GM21367 (cell line): Measurements from ENCODE around the gene PARP15.
"Not testable (repeated sequence)": the region's sequence is repeated elsewhere in the genome, so short reads cannot be mapped to it uniquely, and the experiment has no call there.

Experiments used
- ATAC-seq: cut with Tn5 transposase; IDR thresholded peaks from one replicate; pipeline ENCODE4 v1.9.1; 2021; ENCODE audit not compliant: unreplicated experiment

The PARP15 gene

DNA sequence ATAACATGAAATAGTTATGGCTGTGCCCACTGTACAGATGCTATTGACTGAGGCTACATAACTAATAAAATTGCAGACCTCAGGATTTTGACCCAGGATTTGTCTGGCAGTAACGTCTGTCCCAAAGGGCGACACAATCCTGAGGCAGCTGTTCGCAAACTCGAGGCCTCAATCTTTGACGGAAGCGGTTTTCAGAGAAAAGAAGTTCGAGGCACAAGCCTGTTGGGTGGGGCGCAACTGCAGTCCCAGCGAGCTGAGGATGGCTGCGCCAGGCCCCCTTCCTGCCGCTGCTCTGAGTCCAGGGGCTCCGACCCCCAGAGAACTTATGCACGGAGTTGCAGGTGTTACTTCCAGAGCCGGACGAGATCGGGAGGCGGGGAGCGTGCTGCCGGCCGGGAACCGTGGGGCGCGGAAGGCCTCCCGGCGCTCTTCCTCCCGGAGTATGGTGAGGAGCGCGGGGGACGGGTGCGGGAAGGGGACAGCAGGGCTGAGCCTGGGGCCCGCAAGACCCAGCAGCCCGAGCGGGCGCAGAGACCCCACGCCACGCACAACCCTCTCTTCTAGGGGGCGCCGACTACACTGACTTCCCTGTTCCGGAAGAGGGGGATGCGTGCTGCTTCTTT, at the start of gene PARP15:
Gene PARP15 (plus strand): TSS at position 242 of the 623 bp plus-strand sequence. CDS start 18 bp downstream, at position 260.
- ATAC-seq = no peak

DNA sequence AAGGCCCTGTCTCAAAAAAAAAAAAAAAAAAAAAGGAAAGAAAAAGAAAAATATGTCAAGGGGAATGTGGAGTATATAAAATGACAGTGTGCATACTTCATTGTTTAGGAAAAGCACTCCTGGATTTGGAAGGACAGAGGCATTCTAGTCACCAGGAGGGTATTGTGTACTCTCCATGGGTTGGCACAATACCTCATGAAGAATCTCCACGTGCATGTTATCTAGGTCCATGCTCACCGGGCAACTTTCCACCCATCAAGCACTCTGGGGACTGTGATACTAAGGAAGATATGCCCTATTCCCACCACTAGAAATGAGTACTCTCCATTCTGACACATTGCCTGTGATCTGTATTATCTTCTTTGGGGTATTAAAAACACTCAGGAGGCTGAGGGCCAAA, 47.3 kb upstream of the PARP15 start:
- ATAC-seq = no peak

DNA sequence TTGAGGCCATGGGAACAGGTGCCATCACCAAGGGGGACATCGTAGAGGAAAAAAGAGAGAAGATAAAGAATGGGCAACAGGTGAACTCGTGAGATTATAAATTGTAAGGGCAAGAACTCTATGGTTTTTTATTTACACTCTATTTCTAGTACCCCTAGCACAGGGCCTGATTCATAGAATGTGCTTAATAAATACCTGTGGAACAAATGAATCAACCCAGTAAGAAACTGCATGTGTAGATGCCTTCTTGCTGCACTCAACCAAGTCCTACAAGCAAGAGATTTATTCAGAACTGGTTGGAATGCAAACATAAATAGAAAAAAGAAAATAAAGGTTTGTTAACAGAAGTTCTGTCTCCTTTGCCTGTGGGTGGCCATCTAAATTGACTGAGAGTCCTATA, 44.0 kb upstream of the PARP15 start:
- no peak for ATAC-seq

DNA sequence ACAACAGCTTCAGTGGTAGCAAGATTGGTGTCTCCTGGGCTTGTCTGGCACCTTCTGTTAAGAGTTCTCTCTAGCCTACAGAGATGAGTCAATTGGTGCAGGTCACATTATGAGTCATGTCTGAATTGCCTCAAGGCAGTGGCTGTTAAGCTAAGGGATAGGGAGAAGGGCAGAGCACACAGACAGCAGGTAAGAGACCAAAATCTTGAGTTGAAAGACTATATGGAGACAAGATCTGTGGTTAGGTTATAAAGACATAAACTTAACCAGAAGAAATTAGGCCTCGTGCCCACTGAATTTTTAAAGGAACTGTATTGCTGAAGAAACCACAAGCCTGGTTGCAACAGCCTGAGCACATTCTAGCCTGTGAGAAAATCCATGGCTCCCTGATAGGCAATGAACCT, 43.5 kb upstream of the PARP15 start:
- peak; percentile 96 for ATAC-seq

DNA sequence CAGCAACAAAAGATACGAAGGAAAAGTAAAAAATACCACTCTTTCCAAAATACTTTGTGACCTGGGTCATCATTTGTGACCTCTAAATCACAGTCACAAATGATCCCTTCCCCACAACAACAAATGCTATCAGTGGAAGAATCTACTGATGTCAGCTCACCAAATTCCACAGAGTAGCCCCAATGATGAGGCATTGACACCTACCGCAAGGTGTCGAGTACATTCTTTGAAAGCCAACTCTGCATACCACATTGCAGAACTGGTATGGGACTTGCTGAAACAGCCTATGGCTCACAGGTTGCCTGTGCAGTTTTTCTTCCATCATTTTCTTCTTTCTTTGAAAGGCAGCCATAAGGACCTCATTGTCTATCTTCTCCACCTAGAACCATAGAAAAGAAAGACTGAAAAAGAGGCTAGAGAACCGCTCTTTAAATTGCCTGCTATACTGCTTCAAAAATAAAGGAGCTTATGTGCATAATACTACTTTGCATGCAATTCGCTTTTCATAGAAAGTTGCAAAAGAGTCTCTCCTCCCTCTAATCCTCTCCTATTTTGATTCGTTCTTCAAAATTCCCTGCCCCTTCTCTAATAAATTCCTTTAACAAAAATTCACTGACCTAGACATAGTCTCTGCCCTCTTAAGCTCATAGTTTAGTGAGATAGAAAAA, 41.4 kb upstream of the PARP15 start:
- no peak for ATAC-seq

DNA sequence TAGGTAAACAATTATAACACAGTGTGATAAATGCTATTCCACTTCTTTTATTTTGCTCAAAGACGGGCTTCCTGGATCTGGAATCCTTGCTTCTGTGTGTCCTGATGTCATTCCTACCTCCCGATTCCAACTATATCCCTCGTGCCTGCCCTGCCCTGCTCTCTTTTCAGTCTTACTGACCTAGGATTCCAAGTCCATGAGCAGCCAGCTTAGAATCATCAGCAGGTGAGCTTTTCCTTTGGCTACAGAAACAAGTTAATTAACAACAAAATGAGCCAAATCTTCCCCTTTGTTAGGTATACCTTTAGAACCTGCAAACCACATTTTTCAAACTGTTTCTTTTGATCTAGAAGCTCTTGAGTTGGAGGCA, 40.8 kb upstream of the PARP15 start:
- no peak for ATAC-seq

DNA sequence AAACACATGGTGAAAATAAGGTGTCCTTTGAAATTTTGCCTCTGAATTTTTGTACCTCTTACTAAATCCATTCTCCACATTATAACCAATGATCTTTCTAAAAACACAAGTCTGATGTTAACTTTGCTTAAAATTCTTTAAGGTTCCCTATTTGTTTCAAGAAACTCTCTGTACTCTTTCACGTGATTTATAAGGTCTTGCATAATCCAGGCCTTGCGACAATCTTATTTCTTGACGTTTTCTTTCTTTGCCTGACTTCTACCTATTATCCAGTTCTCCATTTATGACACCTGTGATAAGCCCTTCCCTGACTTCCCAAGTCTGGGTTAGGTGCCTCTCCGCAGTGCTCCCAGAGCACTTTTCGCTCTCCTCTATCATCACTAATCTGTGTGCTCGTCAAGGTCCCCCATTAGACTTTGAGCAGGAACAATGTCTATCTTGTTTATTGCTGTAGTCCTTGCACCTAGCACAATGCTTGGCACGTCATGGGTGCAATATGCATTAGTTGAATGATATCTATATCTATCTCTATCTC, 38.4 kb upstream of the PARP15 start:
- no peak for ATAC-seq

DNA sequence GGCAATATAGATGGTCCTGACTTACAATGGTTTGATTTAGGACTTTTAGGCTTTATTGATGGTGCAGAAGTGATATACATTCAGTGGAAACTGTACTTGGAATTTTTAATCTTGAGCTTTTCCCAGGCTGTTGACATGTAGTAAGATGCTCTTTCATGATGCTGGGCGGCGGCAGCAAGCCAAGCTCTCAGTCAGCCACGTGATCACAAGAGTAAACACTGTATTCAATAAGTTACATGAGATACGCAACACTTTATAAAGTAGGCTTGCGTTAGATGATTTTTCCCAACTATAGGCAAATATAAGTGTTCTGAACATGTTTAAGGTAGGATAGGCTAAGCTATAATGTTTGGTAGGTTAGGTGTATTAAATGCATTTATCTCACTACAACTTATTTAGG, 31.3 kb upstream of the PARP15 start:
- ATAC-seq = no peak

DNA sequence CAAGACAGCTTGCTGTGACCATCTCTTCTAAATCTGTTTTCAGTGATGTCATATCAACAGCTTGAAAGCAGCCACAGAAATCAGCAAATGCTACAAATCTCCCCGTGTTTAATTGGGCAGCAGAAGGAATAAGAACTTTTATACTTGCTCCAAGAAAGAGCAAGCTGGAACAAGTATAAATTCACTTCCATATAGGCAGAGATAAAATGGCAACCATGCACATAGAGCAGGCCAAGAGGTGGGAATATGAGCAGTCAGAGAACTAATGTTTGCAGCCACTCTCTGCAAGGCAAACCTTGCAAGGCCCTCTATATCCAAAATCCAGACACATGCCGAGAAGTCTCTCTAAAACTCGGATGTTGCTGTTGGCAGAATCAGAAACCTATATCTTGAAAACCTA, 29.4 kb upstream of the PARP15 start:
- ATAC-seq = no peak

DNA sequence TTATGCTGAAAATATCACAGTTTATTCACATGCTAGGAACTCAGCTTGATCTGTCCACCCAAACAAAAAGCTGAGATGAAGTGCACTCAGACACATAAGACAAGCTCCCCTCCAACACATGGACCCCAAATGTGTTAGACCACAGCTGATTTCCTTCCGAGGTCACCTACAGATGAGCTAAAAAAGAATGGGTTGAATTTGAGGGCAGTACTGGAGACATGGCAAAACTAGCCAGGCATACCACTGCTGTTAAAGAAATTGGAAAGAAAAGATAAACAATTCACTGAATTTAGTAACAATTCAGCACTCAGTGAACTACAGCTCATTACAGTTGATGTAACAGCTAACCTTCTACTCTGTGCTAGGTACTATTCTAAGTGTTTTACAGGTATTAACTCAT, 28.8 kb upstream of the PARP15 start:
- no peak for ATAC-seq

DNA sequence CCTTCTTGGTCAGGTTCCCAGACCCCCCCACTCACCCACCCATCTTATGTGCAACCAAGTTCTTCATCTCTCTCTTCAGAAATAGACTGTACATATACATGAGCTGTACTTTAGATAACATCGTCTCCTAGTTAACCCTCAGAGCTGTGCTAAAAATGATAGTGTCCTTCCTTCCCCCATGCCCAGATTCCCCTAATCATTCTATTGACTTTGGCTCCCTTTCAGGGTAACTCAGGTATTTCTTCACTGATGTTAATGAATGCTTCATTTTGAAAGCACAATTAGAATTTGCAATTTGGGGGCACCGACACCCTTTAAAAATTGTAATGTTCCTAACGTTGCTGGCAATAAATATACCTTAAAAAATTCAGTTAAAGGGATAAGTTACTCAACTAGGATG, 24.3 kb upstream of the PARP15 start:
- no peak for ATAC-seq

DNA sequence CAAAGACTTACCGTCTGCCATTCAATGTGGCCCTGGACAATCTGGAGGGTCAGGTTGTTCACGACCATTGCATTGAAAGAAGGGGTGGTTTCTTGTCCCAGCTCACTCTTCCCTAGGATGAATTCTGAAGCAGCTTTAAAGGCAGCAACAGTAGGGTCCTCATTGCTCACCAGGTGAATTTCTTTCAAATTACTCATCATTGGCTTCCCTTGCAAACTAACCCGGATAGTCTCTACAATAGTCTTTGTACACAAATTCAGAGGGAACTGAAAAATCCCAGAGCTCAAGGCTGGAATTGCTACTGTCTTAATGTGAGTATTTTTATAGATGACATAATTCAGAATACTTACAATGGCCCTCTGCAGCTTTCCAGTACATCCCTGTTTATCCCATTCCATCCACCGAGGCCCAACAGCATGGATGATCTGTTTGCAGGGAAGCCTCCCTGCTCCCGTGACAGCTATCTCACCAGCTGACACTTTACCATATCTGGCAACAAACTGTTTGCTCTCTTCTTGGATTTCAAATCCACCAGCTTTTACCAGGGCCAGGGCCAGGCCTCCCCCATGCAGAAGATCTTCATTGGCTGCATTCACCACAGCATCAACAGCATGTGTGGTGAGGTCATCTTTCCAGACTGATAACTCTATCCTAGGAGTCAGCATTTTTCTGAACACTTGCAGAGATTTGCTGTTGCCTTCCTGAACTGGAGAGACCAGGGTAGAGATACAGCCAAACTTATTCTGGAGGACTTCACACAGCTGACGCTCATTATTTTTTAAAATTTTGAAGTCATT, 22.0 kb upstream of the PARP15 start:
- ATAC-seq = no peak

DNA sequence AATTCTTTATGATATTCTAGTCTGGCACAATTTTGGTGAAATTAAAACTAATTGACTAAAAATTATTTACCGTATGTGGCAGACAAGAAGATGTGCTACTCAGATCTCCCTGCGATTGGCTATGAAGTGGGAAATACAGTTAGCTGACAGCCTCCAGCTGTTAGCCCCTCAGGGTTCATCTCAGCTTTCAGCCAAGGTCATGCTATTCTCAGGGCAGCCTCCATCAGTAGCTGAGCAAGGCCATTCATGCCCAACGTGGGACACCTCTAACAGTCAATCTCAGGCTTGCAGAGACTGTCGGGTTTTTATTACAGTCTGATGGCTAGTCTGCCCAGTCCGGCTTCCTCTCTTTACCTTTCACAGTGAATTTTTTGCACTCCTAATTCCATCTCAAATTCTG, 20.1 kb upstream of the PARP15 start:
- ATAC-seq = no peak

DNA sequence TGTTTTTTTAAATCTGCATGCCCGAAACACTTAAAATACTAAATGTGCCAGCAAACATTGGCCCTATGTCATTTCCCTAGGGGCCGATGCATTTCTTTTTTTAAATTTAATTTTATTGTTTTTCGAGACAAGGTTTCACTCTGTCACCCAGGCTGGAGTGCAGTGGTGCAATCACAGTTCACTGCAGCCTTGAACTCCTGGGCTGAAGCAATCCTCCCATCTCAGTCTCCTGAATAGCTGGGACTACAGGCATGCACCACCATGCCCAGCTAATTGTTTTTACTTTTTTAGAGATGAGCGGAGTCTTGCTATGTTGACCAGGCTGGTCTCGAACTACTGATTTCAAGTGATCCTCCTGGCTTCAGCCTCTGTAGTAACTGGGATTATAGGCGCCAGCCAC, 18.8 kb upstream of the PARP15 start:
- no peak for ATAC-seq

DNA sequence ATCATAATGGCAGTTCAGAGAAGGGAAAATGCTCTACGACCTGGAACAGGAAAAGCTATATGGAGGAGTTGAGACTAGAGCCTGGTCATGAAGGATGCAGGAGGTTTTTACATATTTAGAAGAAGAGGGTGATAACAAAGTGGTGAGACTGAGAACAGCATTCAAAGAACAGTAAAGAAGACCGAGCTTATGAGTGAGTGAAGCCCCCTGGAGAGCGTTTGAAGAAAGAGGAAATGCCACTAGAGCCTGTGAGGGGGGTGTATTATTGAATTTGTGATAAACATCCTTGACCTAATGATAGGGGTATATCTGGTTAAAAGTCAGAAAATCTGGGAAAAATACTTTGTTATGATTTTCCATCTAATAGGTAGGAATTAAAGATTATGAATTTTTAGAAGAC, 17.5 kb upstream of the PARP15 start:
- ATAC-seq = no peak

DNA sequence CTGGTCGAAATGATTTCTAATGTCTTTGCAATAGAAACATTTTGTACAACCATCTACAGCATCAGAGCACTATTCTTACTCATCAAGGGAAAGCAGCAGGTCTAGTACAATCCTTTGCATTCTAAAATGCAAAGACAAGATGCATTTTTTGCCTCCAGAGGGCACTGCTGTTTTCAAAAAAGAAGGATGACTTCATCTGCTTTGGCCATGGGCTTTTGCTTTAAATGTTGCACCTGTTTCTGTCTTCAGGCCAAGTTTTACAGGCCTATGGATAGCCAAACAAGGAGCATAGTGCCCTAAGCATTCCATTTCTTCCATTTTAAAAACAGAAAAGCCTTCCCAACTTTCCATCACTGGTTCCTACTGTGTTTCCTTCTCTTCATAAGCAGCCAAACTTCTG, 16.8 kb upstream of the PARP15 start:
- no peak for ATAC-seq

DNA sequence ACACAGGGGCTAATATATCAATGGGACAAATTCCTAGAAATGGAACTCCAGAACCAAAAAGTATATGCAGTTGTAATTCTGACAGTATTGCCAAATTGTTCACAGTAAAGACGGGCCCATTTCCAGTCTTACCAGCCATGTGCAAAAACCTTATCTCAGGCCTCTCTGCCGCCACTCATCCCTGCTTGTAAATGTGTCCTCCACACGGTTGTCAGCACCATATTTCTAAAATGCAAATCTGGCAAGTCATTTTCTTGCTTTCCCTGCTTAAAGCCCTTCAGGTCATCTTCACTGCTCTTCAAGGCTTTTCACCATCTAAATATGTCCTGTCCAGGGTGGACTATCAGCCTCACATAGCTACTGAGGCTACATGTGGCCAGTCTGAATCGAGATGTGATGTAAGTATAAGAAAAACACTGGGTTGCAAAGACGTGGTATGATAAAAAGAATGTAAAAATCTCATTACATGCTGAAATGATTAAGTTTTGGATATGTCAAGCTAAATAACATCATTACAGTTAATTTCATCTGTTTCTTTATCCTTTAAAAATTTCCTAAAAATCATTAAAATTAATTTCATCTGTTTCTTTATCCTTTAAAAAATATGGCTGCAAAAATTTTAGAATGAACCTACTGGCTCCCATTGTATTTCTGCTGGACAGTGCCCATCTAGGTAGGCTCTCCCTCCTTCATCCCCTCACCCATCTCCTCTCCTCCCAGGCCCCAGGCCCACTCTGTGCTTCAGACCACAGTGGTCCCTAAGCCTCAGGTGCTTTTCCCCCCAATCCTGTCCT, 14.3 kb upstream of the PARP15 start:
- ATAC-seq = no peak

DNA sequence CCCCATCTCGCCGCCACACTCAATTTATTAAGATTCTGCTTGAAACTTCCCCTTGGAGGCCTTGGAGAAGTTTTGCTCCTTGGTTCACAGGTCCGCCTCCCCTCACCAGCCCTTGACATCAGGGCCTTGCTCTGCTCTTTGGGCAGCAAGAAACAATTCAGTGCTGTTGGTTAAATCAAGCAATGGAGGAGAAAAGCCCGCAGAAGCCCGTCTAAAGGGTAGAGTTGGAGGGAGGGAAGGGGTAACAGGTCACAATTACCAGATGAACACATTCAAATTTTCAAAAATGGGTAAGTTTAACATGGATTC, 13.8 kb upstream of the PARP15 start:
- no peak for ATAC-seq

DNA sequence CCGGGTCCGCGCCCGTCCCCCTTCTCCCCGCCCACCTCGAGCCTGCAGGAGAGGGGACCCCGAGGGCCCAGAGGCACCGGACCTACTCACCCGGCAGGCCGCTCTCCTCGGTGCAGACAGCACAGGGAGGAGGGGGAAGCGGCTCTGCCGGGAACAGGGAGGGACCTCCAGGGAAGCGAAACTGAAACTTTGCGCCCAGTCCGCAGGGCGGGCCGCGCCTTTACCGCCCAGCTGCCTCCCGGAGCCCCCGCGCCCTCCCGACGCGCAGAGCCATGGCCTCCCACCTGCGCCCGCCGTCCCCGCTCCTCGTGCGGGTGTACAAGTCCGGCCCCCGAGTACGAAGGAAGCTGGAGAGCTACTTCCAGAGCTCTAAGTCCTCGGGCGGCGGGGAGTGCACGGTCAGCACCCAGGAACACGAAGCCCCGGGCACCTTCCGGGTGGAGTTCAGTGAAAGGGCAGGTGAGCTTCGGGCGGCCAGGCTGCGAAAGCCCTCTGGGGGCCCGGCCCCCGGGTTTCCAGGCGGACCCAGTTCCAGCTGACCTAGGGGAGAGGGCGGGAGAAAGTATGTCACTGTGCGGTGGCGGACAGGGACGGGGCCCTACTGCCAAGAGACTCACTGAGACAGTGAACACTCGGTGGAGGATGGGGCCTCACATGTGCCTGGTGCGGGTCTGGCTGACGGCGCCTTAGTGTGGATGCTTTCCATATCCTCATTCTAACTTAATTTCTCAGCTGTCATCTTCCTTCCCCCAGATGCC, 13.1 kb upstream of the PARP15 start, which contains the start of the genes DTX3L and PARP9:
Gene DTX3L (plus strand): TSS at position 184 of the 758 bp plus-strand sequence. CDS start 89 bp downstream, at position 273.
Gene PARP9 (minus strand): TSS at position 146 of the 758 bp plus-strand sequence. CDS start 4,680 bp downstream, outside the sequence.
- peak; percentile 51 for ATAC-seq

DNA sequence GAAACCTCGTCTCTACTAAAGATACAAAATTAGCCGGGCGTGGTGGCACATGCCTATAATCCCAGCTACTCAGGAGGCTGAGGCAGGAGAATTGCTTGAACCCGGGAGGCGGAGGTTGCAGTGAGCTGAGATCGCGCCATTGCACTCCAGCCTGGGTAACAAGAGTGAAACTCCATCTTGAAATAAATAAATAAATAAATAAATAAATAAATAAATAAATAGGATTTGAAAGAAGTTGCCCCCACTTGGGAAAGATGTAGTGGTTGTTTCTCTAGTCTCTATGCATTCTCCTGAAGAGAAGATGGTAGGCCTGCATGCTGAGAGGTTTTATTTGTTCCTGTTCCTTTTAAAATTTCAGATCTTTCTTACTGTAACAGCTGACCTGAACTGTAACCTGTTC, 9.3 kb upstream of the PARP15 start:
- ATAC-seq = not testable (repeated sequence)
